CD4-positive, alpha-beta T cell treated with Interleukin-4 for 1 hour (primary cell): ENCODE data around the gene HORMAD1.
A peak's percentile ranks its signal among the peaks of the same experiment; 100 is the strongest.
"Not testable (repeated sequence)": the region's sequence is repeated elsewhere in the genome, so short reads cannot be mapped to it uniquely, and the experiment has no call there.

Experiments used
- DNase-seq, 2 donors: peaks; one replicate each; pipeline ENCODE4 v3.0.0-alpha.2; 2020 to 2022

Gene HORMAD1

GRCh38 chr1:150696995-150697927, 23.4 kb downstream of the HORMAD1 start, which contains the start of gene GOLPH3L:
GOLPH3L (minus strand) TSS chr1:150697154; CDS start chr1:150694838, 2,316 bp downstream.
- DNase-seq: peak; percentile 95 to 97

DNA sequence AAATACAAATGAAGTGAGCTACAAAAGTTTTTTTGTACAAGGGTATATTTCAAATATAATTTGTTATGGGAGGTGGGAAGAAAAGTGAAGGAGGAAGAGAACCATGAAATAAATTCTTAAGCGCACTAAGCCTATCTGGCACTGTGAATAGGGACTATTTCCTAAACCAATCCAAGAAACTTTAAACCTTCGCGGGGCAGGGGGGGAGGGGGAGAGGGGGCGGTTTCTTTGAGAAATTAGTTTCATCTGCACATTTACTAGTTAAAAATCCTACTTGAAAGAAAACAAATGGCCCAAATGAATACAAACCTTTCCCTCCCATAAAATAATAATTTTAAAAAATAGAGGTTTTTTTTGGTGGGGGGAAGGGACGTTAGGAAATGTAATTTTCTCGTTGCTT, 24.1 kb downstream of the HORMAD1 start:
- DNase-seq: no peak

DNA sequence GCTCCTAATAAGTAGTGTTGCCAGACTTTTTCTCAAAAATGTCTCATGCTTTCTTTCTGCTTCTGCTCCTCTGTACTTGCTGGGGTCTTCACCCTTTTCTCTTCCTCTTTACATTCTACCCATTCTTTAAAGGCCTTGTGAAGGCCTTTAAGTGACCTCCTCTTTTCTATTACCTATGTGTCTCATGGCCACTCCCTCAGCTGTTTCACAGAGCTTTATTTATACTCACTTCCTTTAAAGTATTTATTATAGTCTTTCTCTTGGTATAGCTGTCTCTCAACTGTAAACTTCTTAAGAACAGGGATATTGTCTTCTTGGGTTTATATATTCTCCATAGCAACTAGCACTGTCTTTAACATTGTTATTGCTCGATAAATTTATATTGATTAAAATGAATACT, 24.5 kb downstream of the HORMAD1 start:
- DNase-seq: peak in 1 of 2 donors; percentile 31

GRCh38 chr1:150695561-150695960, 25.1 kb downstream of the HORMAD1 start:
- no peak for DNase-seq

DNA sequence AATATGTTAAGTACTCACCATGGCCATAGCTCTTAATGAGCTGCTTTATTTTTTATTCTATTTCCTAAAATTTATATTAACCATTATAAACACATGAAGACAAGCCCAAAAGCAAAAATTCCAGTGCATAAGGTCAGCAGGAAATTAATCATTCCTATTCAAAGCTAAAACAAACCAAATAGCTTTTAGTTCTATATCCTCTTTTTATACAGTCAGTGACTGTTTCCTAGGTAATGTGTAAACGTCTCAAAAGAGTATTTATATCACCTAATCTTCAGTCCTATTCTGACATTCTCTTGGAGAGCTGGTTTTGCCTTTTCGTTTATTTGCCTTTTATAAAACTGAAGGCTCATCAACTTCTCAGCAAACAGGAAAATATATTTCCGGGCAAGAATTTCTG, 28.0 kb downstream of the HORMAD1 start:
- DNase-seq: no peak

- no peak for DNase-seq
Measured at GRCh38 chr1:150688763-150689162, 31.9 kb downstream of the HORMAD1 start.

DNA sequence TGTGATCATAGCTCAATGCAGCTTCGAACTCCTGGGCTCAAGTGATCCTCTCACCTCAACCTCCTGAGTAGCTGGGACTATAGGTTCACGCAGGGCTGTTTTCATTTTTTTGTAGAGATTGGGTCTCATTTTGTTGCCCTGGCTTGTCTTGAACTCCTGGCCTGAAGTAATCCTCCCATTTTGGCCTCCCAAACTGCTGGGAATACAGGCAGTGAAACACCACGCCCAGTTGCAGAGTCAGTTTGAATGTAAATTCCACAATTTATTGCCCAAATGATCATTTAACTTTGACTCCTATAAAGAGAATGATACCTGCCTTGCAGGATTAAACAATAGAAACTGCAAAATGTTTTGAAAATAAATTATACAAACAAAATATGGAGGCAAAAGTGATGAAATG, 34.4 kb downstream of the HORMAD1 start:
- DNase-seq: no peak

- DNase-seq: peak in 1 of 2 donors; percentile 24
Measured at GRCh38 chr1:150683914-150684313, 36.8 kb downstream of the HORMAD1 start.

DNA sequence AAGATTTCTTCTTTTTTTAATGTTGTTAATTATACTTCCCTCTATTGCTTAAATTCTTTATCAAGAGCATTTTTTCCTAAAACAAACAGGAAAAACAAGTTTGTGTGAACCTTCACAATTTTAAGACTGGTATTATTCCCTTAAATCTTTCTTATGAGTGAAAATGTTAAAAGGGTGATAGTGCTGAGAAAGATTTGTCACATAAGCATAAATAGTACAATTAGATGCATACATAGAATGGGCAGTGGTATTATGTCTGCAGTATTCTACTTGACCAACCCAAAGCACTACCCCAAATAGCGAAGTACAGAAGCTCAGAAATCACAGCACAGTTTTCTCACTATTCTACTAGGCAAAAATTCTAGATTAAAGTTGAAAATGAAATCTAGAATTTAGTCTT, 41.7 kb downstream of the HORMAD1 start:
- no peak for DNase-seq

- DNase-seq: no peak
Measured at GRCh38 chr1:150674881-150675280, 45.8 kb downstream of the HORMAD1 start.

DNA sequence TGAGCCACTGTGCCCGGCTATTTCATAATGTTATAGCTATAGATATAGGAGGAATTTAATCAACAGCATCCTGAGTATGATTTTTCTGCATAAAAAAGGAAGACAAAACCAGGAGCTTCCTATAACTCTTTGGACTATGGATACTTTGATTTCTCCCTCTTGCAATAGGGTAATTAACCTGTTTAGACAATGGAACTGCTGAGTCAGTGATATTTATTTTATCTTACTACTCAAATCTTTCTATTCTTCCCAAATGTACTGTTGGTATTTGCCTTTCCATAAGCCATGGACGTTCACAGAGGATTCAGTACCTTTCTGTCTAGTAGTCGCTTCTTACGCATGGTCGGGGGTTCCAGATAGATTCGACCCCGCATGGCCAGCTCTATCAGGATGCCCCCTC, 57.4 kb downstream of the HORMAD1 start:
- DNase-seq: no peak

DNA sequence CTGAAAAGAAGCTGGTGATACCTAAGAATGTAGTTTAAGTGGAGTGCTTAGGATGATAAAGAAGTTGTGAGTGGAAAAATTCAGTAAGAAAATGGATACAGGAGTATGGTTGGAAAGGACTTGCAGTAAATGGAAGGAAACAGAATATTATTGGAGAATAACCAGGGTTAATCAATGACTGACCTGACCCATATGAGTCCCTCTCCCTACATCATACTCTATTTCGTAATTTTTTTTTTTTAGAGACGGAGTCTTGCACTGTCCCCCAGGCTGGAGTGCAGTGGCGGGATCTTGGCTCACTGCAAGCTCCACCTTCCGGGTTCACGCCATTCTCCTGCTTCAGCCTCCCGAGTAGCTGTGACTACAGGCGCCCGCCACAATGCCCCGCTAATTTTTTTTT, 57.9 kb downstream of the HORMAD1 start:
- DNase-seq: no peak

- no peak for DNase-seq
Measured at GRCh38 chr1:150661156-150661555, 59.5 kb downstream of the HORMAD1 start.

- no peak for DNase-seq
Measured at GRCh38 chr1:150660584-150660983, 60.1 kb downstream of the HORMAD1 start.

GRCh38 chr1:150657064-150657463, 63.6 kb downstream of the HORMAD1 start:
- not testable (repeated sequence) for DNase-seq

DNA sequence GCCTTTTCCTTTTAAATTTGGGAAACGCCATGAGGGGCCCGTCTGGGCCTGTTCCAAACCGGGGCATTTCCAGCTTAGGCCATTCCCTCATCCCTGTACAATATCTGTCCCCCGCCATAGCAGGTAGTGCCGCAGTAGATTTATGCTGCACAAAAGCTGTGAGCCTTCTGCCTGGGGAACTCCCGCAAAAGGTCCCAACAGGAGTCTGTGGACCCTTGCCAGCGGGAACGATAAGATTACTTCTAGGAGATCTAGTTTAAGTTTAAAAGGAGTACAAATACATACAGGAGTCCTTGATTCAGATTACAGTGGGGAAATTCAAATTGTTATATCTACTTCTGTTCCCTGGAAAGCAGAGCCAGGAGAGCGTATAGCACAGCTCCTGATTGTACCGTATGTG, 66.1 kb downstream of the HORMAD1 start:
- DNase-seq: not testable (repeated sequence)

DNA sequence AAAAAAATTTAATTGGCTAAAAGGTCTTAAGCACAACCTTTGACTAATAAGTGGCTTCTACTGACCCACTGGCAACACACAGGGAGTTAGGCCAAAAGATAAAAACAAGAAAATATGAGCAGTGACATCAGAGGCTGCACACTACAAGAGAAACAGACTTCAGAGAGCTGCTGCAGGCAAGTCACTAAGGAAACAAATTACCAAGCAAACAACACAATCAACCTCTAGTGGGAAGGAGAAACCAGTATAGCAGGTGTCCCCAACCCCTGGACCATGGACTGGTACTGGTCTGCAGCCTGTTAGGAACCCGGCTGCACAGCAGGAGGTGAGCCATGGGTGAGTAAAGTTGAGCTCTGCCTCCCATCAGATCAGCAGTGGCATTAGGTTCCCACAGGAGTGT, 70.5 kb downstream of the HORMAD1 start:
- no peak for DNase-seq

DNA sequence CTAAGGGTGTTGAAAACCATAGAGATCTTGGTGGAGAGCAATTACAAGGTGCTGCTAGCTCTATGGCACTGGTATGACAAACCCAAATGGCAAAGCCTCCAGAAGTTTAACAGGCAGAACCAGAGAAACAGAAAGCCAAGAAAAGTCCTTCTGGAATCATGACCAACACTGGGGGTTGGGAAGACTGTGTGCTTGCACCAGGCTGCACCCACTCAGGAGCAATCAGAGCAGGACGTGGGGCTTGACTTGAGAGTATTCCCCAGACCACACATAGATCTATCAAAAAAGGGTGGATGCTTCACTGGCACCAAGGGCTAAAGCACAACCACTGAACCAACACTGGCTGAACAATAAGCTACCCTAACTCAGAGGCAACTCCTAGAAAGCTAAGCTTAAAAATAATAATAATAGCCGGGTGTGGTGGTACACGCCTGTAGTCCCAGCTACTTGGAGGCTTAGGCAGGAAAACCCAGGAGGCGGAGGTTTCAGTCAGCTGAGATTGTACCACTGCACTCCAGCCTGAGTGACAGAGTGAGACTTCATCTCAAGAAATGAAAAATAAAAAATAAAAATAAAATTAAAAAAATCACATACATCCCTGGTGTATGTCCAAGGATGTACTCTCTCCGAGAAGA, 71.1 kb downstream of the HORMAD1 start:
- no peak for DNase-seq
